ENCODE data around the gene TNNC1. TPM values are rescaled to one million over a fixed set of nuclear protein-coding genes. Genes with fewer than 3 reads are reported as not detected.
A peak's percentile ranks its signal among the peaks of the same experiment; 100 is the strongest.

TNNC1 gene
- polyA plus RNA-seq, 4 donors: 6.6 to 11.1 (median 7.0) TPM

GRCh38 chr3:52458770-52459545, 5.1 kb upstream of the TNNC1 start:
- no peak for DNase-seq (ENCODE audit: low read depth in 4 of 4, low spot score in 3 of 4)

GRCh38 chr3:52458031-52458760, 4.4 kb upstream of the TNNC1 start:
- no peak for DNase-seq (ENCODE audit: low read depth in 4 of 4, low spot score in 3 of 4)

- no peak for DNase-seq (ENCODE audit: low read depth in 4 of 4, low spot score in 3 of 4)
Observed at GRCh38 chr3:52456800-52457183, 3.0 kb upstream of the TNNC1 start.

- DNase-seq (ENCODE audit: low read depth in 4 of 4, low spot score in 3 of 4): no peak
Observed at GRCh38 chr3:52456169-52456799, 2.4 kb upstream of the TNNC1 start.

- DNase-seq (ENCODE audit: low read depth in 4 of 4, low spot score in 3 of 4): peak in 3 of 4 donors; percentile 56 to 73 (median 63)
Observed at GRCh38 chr3:52455283-52456168, 1.7 kb upstream of the TNNC1 start, which contains the start of gene NISCH. NISCH (plus strand) TSS chr3:52455604; CDS start chr3:52455642, 38 bp downstream.

GRCh38 chr3:52454938-52455282, 1.1 kb upstream of the TNNC1 start:
- DNase-seq (ENCODE audit: low read depth in 4 of 4, low spot score in 3 of 4): no peak

- DNase-seq (ENCODE audit: low read depth in 4 of 4, low spot score in 3 of 4): no peak
Observed at GRCh38 chr3:52454250-52454937, 553 bp upstream of the TNNC1 start.

- DNase-seq (ENCODE audit: low read depth in 4 of 4, low spot score in 3 of 4): no peak
Observed at GRCh38 chr3:52452570-52453221, 1.1 kb downstream of the TNNC1 start.

- DNase-seq (ENCODE audit: low read depth in 4 of 4, low spot score in 3 of 4): no peak
Observed at GRCh38 chr3:52452126-52452525, 1.7 kb downstream of the TNNC1 start.

- DNase-seq (ENCODE audit: low read depth in 4 of 4, low spot score in 3 of 4): no peak
Observed at GRCh38 chr3:52451237-52452083, 2.4 kb downstream of the TNNC1 start.

- no peak for DNase-seq (ENCODE audit: low read depth in 4 of 4, low spot score in 3 of 4)
Observed at GRCh38 chr3:52450489-52451236, 3.2 kb downstream of the TNNC1 start.

GRCh38 chr3:52447512-52448355, 6.1 kb downstream of the TNNC1 start:
- DNase-seq (ENCODE audit: low read depth in 4 of 4, low spot score in 3 of 4): no peak

GRCh38 chr3:52446631-52447511, 7.0 kb downstream of the TNNC1 start:
- no peak for DNase-seq (ENCODE audit: low read depth in 4 of 4, low spot score in 3 of 4)

GRCh38 chr3:52446042-52446441, 7.8 kb downstream of the TNNC1 start:
- no peak for DNase-seq (ENCODE audit: low read depth in 4 of 4, low spot score in 3 of 4)

- no peak for DNase-seq (ENCODE audit: low read depth in 4 of 4, low spot score in 3 of 4)
Observed at GRCh38 chr3:52444860-52445793, 8.7 kb downstream of the TNNC1 start, which contains the start of gene SEMA3G. SEMA3G (minus strand) TSS chr3:52445103; CDS start chr3:52445027, 76 bp downstream.
